HEK293T (cell line): ENCODE measurements around the gene WDR90.

Experiments used
- CTCF ChIA-PET: fragments of 350-600 bp; formaldehyde crosslinking; extraction: SDS; loops from one replicate; lab custom pipeline; 2021; ENCODE audit warnings: antibody characterized with exemption, inconsistent platforms; lab: Yijun Ruan, JAX
- POLR2A ChIA-PET: fragments of 350-600 bp; formaldehyde crosslinking; extraction: SDS; loops from one replicate; lab custom pipeline; 2020; ENCODE audit warnings: antibody characterized with exemption, inconsistent platforms; lab: Yijun Ruan, JAX
- DNase-seq: peaks from one replicate; pipeline ENCODE4 v3.0.0; 2012; ENCODE audit warnings: mixed read lengths; ENCODE audit errors: extremely low spot score
- ARNT ChIP-seq: fragments of 450-650 bp; IDR thresholded peaks from 2 replicates; pipeline ENCODE4 v1.6.1; 2017; ENCODE audit warnings: mild to moderate bottlenecking
- BHLHE40 ChIP-seq: fragments of 450-650 bp; IDR thresholded peaks from 2 replicates; pipeline ENCODE4 v1.6.1; 2016; ENCODE audit warnings: mild to moderate bottlenecking, moderate library complexity, borderline replicate concordance
- CTBP1 ChIP-seq: fragments of 450-650 bp; IDR thresholded peaks from 2 replicates; pipeline ENCODE4 v1.6.1; 2016; ENCODE audit warnings: borderline replicate concordance
- ELF4 ChIP-seq: fragments of 450-650 bp; IDR thresholded peaks from 2 replicates; pipeline ENCODE4 v1.6.1; 2017; ENCODE audit warnings: antibody characterized with exemption
- FOXA1 ChIP-seq: fragments of 450-650 bp; IDR thresholded peaks from 2 replicates; pipeline ENCODE4 v1.6.1; 2016; ENCODE audit warnings: mild to moderate bottlenecking
- FOXK2 ChIP-seq: fragments of 450-650 bp; IDR thresholded peaks from 2 replicates; pipeline ENCODE4 v1.6.1; 2016; ENCODE audit warnings: mild to moderate bottlenecking
- FOXM1 ChIP-seq: fragments of 450-650 bp; IDR thresholded peaks from 2 replicates; pipeline ENCODE4 v1.6.1; 2017; ENCODE audit warnings: mild to moderate bottlenecking, borderline replicate concordance
- HDGF ChIP-seq: fragments of 450-650 bp; IDR thresholded peaks from 2 replicates; pipeline ENCODE4 v1.6.1; 2017; ENCODE audit warnings: antibody characterized with exemption, borderline replicate concordance
- L3MBTL2 ChIP-seq: fragments of 450-650 bp; conservative IDR thresholded peaks from 2 replicates; pipeline ENCODE4 v1.6.1; 2016; ENCODE audit warnings: mild to moderate bottlenecking
- LEF1 ChIP-seq: fragments of 450-650 bp; IDR thresholded peaks from 2 replicates; pipeline ENCODE4 v1.6.1; 2017; ENCODE audit warnings: mild to moderate bottlenecking, borderline replicate concordance
- NFRKB ChIP-seq: fragments of 450-650 bp; IDR thresholded peaks from 2 replicates; pipeline ENCODE4 v1.6.1; 2016; ENCODE audit warnings: mild to moderate bottlenecking, moderate library complexity
- SP1 ChIP-seq: fragments of 450-650 bp; IDR thresholded peaks from 2 replicates; pipeline ENCODE4 v1.6.1; 2017
- SUZ12 ChIP-seq: fragments of 450-650 bp; IDR thresholded peaks from 2 replicates; pipeline ENCODE4 v1.6.1; 2016; ENCODE audit warnings: mild to moderate bottlenecking
- TARDBP ChIP-seq: fragments of 450-650 bp; IDR thresholded peaks from 2 replicates; pipeline ENCODE4 v1.6.1; 2016
- ZNF384 ChIP-seq: fragments of 450-650 bp; IDR thresholded peaks from 2 replicates; pipeline ENCODE4 v1.6.1; 2016
- TF ChIP-seq, protein P1 (sequence below): fragments of 450-650 bp; IDR thresholded peaks from 2 replicates; pipeline ENCODE4 v1.6.1; 2016

The WDR90 gene

DNA sequence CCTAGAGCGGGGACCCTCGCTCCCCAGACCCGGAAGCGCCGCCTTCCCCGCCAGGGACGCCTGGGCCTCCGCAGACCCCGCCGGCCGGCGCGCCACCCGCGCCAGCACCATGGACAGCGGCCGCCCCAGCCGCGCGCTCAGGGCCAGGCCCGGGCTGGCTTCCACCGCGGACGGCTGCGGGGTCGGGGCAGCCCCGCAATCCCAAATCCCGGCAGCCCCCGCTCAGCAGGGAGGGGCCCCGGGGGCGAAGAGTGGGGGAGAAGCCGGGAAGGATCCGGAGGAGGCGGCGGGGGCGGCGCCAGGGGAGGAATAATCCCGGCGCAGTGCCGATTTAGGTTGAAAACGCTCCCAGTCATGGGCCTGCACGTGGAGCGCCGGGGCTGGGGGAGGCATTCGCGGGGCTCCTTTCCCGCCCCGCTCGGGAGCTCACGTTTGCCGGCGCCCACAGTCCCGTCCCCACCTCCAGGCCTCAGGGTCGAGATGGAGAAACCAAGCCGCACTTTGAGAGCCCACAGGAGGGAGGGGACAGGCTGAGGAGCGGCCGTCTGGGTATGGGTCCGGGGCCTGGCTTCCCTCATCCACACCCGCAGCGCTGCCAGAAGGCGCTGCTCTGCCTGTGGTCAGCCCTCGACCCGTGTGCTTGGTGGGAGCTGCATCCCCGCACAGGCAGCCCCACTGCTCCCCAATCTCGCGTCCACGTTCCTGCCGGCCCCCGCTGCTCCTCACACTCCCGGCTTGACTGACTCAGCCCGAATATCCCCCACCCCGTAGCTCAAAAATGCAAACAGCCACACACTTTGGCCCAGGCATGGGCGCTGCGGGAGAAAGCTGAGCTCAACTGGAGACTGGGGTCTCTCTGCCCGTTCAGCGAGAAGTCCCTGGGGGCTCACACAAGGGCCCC is 51.8 kb downstream of the WDR90 start:
- CTCF ChIA-PET, result interaction anchor here (1.1 kb wide), 1 partner anchor 11 kb away, joined by 3 read pairs; no protein-coding TSS in a partner anchor
- DNase-seq, result peak; percentile 62
- TF ChIP-seq FOXM1 (no peak), FOXA1 (no peak), TARDBP (no peak), BHLHE40 (no peak), SUZ12 (no peak), L3MBTL2 (no peak), LEF1 (no peak), HDGF (no peak), ZNF384 (no peak), FOXK2 (no peak), NFRKB (no peak), ARNT (no peak), SP1 (no peak), CTBP1 (no peak), ELF4 (no peak)
- TF ChIP-seq, protein P1, sequence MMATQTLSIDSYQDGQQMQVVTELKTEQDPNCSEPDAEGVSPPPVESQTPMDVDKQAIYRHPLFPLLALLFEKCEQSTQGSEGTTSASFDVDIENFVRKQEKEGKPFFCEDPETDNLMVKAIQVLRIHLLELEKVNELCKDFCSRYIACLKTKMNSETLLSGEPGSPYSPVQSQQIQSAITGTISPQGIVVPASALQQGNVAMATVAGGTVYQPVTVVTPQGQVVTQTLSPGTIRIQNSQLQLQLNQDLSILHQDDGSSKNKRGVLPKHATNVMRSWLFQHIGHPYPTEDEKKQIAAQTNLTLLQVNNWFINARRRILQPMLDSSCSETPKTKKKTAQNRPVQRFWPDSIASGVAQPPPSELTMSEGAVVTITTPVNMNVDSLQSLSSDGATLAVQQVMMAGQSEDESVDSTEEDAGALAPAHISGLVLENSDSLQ, result no peak
- POLR2A ChIA-PET, result interaction anchor here (3.8 kb wide), 1 partner anchor 11 kb away, joined by 16 read pairs; the partner anchor contains the start of gene WDR24

DNA sequence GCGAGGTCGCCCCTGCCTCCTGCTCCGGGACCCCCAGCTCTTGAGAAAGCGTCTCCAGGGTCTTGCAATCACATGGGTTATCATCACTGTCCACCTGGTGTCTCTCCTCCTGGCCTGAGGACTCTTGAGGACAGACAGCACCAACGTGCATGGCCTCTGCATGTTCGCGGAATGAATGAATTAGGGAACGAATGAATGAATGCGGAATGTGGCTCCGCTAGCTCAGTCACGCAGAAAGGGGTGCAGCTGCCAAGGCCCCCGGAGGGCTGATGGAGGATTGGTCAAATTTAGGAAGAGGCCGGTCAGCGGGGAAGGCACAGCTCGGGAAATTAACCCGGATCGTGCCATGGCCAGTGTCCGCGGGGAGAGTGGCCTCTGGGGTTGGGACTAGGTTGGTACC is 53.2 kb downstream of the WDR90 start:
- ChIA-PET POLR2A (interaction anchor here (1.1 to 3.8 kb wide), 3 partner anchors 12 to 83 kb away, joined by 3 to 16 read pairs (median 7); partner anchors contain the start of genes ANTKMT and WDR24), CTCF (no interaction called here)
- DNase-seq, result no peak
- TF ChIP-seq BHLHE40, result no peak
- TF ChIP-seq HDGF, result no peak
- TF ChIP-seq, protein P1, result no peak
- no peak for TF ChIP-seq ARNT
- no peak for TF ChIP-seq SP1
- TF ChIP-seq ZNF384, result no peak
- TF ChIP-seq NFRKB, result no peak
- no peak for TF ChIP-seq FOXA1
- TF ChIP-seq SUZ12, result no peak
- TF ChIP-seq FOXM1, result no peak
- TF ChIP-seq FOXK2, result no peak
- TF ChIP-seq ELF4, result no peak
- TF ChIP-seq TARDBP, result no peak

DNA sequence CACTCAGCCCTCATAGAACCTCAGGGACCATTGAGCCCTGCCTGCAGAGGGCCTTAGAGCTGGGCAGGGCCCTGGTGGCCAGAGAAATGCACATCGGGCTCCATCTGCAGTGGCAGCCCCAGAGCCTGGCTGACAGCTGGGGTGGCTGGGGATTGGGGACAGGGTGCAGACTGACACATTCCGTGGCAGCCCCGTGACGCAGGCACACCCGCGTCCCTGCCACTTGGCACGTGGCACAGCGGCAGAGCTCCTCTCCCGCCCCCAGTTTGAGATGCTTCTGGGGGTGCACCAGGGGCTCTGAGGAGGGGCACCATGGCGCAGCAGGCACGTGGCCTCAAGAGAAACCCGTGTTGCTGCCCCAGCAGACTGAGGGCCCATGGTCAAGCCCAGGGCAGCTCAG is 54.2 kb downstream of the WDR90 start:
- ChIA-PET POLR2A (interaction anchor here (1.1 to 3.8 kb wide), 3 partner anchors 13 to 82 kb away, joined by 3 to 16 read pairs (median 7); partner anchors contain the start of genes ANTKMT and WDR24), CTCF (no interaction called here)
- no peak for DNase-seq
- TF ChIP-seq HDGF (no peak), FOXK2 (no peak), ARNT (no peak), TARDBP (no peak), ZNF384 (no peak), L3MBTL2 (no peak), NFRKB (no peak), BHLHE40 (no peak), FOXA1 (no peak), FOXM1 (no peak)
- TF ChIP-seq, protein P1, result no peak

DNA sequence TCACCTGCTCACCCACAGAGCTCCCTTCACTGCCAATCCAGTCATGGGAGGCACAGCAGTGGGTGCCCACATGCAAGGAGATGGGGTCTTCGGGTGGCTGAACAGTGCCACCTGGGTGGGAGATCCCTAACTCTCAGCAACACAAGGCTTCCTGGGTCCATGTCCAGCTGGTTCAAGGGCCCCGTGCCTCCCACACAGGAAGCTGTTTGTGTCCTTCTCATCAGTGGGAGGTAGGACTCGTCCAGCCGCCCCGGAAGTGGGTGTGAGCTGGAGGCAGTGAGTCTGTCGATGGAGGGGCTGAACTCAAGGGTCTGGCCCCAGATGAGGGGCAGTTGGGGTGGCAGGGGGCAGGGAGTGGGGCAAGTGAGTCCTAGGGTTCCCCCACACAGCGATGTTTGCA is 54.9 kb downstream of the WDR90 start:
- no peak for DNase-seq
- no peak for TF ChIP-seq LEF1
- no peak for TF ChIP-seq NFRKB
- TF ChIP-seq ZNF384, result no peak
- no peak for TF ChIP-seq SUZ12
- TF ChIP-seq FOXA1, result no peak
- no peak for TF ChIP-seq SP1
- TF ChIP-seq, protein P1, result no peak
- no peak for TF ChIP-seq ARNT
- TF ChIP-seq FOXK2, result no peak
- POLR2A ChIA-PET, result interaction anchor here (2.2 to 3.8 kb wide), 2 partner anchors 14 to 17 kb away, joined by 7 to 16 read pairs; partner anchors contain the start of genes ANTKMT and WDR24
- CTCF ChIA-PET, result no interaction called here

DNA sequence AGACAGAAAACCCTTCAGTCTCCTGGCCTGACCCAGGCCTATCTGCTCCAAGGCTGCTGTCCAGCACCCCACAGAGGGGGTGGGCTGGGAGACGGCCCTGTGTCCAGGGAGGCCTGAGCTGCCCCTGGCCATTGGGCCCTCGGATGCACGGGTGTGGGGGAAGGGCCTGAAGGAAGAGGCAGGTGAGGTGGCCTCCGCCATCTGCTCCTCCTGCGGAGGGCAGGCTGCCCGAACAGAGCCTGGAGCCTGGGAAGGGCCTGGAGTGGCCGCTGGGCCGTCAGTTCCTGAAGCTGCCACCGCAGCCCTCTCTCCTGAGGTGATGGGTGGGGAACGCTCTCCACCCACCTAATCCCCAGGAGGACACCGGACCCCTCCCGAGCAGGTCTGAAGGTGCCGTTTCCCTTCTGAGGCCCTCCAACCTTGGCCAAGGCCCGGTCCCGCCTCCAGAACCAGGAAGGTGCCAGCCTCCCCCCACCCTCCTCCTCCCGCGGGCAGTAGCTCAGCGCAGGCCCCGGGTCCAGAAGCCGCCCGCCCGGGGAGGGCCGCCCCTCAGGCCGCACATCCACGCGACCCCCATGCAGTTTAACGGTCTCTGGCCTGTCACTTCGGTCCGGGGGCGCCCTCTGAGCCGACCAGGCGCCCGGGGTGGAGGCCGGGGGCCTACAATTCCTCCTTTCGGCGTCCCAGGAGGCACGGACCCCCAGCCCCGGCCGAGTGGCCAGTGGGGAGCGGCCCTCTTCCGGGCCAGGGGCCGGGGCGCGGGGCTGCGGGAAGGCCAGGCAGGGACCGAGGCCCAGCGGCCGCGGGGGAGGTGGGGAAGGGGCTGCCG is 55.6 kb downstream of the WDR90 start:
- ChIA-PET POLR2A (interaction anchor here (3.8 kb wide), 1 partner anchor 15 kb away, joined by 16 read pairs; the partner anchor contains the start of gene WDR24), CTCF (interaction anchor here (1.0 kb wide), 1 partner anchor 9 kb away, joined by 3 read pairs; no protein-coding TSS in a partner anchor)
- TF ChIP-seq ZNF384, result no peak
- no peak for TF ChIP-seq FOXA1
- no peak for TF ChIP-seq SP1
- TF ChIP-seq ARNT, result no peak
- no peak for TF ChIP-seq FOXK2
- no peak for TF ChIP-seq LEF1
- TF ChIP-seq CTBP1, result no peak
- TF ChIP-seq HDGF, result no peak
- TF ChIP-seq BHLHE40, result no peak
- TF ChIP-seq TARDBP, result no peak
- TF ChIP-seq L3MBTL2, result no peak
- no peak for DNase-seq
